ENCODE measurements around the gene PTGR3. TPM values are rescaled to one million over a fixed set of nuclear protein-coding genes. Genes with fewer than 3 reads are reported as not detected.

Gene PTGR3
- total and polyA plus RNA-seq, 2 experiments from 2014 or later: 24.4 to 25.7 TPM

DNA sequence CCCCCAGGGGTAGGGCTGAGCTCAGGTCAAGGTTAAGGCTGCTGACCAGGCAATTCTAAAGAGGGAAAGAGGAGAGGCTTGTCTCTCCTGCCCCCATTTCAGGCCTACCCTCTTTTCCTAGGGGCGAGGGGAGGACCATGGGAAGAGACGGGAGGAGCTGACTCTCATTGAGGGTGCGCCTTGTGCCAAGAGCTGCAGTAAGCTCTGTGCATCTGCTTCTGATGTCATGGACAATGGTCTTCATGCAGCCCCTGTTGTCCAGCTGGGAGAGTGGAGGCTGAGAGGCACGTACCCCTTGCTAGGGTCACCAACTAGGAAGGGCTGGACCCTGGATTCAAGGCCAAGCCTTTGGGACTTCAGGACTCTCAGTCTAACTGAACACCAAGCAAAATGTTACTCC lies 45.2 kb downstream of the PTGR3 start:
- Histone ChIP-seq H3K27ac (no peak overlapping the region), H3K27me3 (no peaks in the 10 kb centered on the region), H3K9me3 (ENCODE audit: low read depth) (no peaks in the 10 kb centered on the region), H3K4me1 (ENCODE audit: insufficient read depth) (no peaks in the 10 kb centered on the region), H3K36me3 (replicated peaks; ENCODE audit: insufficient read depth, low read depth) (no peaks in the 10 kb centered on the region), H4K20me1 (ENCODE audit: insufficient read depth, poor library complexity, severe bottlenecking) (no peaks in the 10 kb centered on the region), H3K9me2 (replicated peaks; ENCODE audit: insufficient read depth) (no peaks in the 10 kb centered on the region), H3K79me2 (no peaks in the 10 kb centered on the region), H3K4me3 (no peak overlapping the region), H3K4me2 (no peak overlapping the region), H2AFZ (no peak overlapping the region)
- DNase-seq (ENCODE audit: low spot score): no peak
- WGBS (ENCODE audit: low lambda C conversion rate, missing lambda C conversion rate): 92% methylated on average over 4 of the region's 4 CpGs
- TF ChIP-seq, protein P1, sequence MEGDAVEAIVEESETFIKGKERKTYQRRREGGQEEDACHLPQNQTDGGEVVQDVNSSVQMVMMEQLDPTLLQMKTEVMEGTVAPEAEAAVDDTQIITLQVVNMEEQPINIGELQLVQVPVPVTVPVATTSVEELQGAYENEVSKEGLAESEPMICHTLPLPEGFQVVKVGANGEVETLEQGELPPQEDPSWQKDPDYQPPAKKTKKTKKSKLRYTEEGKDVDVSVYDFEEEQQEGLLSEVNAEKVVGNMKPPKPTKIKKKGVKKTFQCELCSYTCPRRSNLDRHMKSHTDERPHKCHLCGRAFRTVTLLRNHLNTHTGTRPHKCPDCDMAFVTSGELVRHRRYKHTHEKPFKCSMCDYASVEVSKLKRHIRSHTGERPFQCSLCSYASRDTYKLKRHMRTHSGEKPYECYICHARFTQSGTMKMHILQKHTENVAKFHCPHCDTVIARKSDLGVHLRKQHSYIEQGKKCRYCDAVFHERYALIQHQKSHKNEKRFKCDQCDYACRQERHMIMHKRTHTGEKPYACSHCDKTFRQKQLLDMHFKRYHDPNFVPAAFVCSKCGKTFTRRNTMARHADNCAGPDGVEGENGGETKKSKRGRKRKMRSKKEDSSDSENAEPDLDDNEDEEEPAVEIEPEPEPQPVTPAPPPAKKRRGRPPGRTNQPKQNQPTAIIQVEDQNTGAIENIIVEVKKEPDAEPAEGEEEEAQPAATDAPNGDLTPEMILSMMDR (IDR thresholded peaks at IDR 0.05; ENCODE audit: poor library complexity): no peak
- TF ChIP-seq EZH2 (IDR thresholded peaks at IDR 0.05; ENCODE audit: borderline replicate concordance): no peak
- TF ChIP-seq EZH2phosphoT487 (IDR thresholded peaks at IDR 0.05; ENCODE audit: low read depth, severe bottlenecking, unreplicated experiment): no peak

DNA sequence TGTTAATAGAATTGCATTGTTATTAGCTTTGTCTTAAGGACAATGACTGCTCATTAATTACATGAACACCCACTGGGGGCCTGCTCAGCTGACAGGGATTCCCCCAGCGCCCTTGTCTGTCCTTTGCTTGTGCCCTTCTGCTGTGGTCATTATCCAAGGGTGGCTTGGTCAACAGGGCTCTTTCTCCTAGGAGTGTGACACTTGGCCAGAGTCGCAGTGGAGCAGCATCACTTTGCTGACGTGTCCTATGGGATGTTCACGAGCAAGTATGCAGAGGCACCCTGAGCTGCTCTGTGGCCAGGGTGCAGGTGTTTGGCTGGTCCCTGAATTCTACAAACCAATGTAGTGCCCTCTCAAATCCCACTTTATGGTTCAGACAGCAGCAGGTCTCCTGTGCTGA lies 46.0 kb downstream of the PTGR3 start:
- Histone ChIP-seq H3K36me3 (replicated peaks; ENCODE audit: insufficient read depth, low read depth) (no peaks in the 10 kb centered on the region), H4K20me1 (ENCODE audit: insufficient read depth, poor library complexity, severe bottlenecking) (no peaks in the 10 kb centered on the region), H2AFZ (no peak overlapping the region), H3K27me3 (no peaks in the 10 kb centered on the region), H3K9me2 (replicated peaks; ENCODE audit: insufficient read depth) (no peaks in the 10 kb centered on the region), H3K4me2 (no peak overlapping the region), H3K27ac (no peak overlapping the region), H3K79me2 (no peaks in the 10 kb centered on the region), H3K9me3 (ENCODE audit: low read depth) (no peaks in the 10 kb centered on the region), H3K4me3 (no peak overlapping the region), H3K4me1 (ENCODE audit: insufficient read depth) (no peaks in the 10 kb centered on the region)
- DNase-seq (ENCODE audit: low spot score): no peak
- WGBS (ENCODE audit: low lambda C conversion rate, missing lambda C conversion rate): 91% methylated on average over 4 of the region's 4 CpGs
- no peak for TF ChIP-seq EZH2phosphoT487 (IDR thresholded peaks at IDR 0.05; ENCODE audit: low read depth, severe bottlenecking, unreplicated experiment)
- TF ChIP-seq EZH2 (IDR thresholded peaks at IDR 0.05; ENCODE audit: borderline replicate concordance): no peak
- TF ChIP-seq, protein P1 (IDR thresholded peaks at IDR 0.05; ENCODE audit: poor library complexity): no peak

DNA sequence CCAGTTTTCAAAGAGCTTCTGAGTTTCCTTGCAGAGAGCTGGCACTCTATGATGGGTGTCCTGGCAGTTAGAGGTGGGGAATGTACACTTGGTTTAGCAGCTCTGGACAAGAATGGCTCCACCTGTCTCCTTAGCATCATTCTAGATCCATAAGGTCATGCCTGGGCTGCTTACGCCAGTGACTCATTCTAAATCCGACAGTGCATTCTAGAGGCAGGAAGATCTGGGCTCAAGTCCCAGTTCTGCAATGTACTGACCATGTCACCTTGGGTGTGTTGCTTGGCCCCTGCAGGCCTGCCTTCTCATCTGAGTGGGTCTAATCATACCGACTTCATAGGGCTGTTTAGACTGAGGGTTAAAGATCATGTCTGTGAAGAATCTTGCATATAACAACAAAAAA lies 46.5 kb downstream of the PTGR3 start:
- Histone ChIP-seq H2AFZ (no peak overlapping the region), H3K36me3 (replicated peaks; ENCODE audit: insufficient read depth, low read depth) (no peaks in the 10 kb centered on the region), H3K79me2 (no peaks in the 10 kb centered on the region), H3K4me3 (no peak overlapping the region), H3K4me2 (no peak overlapping the region), H3K9me2 (replicated peaks; ENCODE audit: insufficient read depth) (no peaks in the 10 kb centered on the region), H3K27me3 (no peaks in the 10 kb centered on the region), H3K9me3 (ENCODE audit: low read depth) (no peaks in the 10 kb centered on the region), H4K20me1 (ENCODE audit: insufficient read depth, poor library complexity, severe bottlenecking) (no peaks in the 10 kb centered on the region), H3K27ac (no peak overlapping the region), H3K4me1 (ENCODE audit: insufficient read depth) (no peaks in the 10 kb centered on the region)
- no peak for DNase-seq (ENCODE audit: low spot score)
- WGBS (ENCODE audit: low lambda C conversion rate, missing lambda C conversion rate): 90% methylated on average over 3 of the region's 3 CpGs
- TF ChIP-seq EZH2phosphoT487 (IDR thresholded peaks at IDR 0.05; ENCODE audit: low read depth, severe bottlenecking, unreplicated experiment) (no peak), EZH2 (IDR thresholded peaks at IDR 0.05; ENCODE audit: borderline replicate concordance) (no peak)
- TF ChIP-seq, protein P1 (IDR thresholded peaks at IDR 0.05; ENCODE audit: poor library complexity): no peak

Data from hepatocyte (in vitro differentiated cells).